ENCODE results near the gene SUMO3. TPM values are rescaled to one million over a fixed set of nuclear protein-coding genes. Genes with fewer than 3 reads are reported as not detected.
A peak's percentile ranks its signal among the peaks of the same experiment; 100 is the strongest.

Gene SUMO3
- total RNA-seq, 2 donors from 2014 or later, result 60.1 to 67.8 TPM

GRCh38 chr21:44784810-44785209 lies 33.1 kb downstream of the SUMO3 start:
- H3K9me3 Mint-ChIP-seq, result no peaks in the 10 kb centered on the region
- DNase-seq (no peak), ATAC-seq (replicated peaks in 1 of 2) (no peak)
- H3K4me1 Mint-ChIP-seq (ENCODE audit: low read depth), result peaks cover 21% of the 10 kb centered on the region
- H3K36me3 Mint-ChIP-seq (ENCODE audit: insufficient read depth in 2 of 2), result peaks cover 0 to 7% of the 10 kb centered on the region in 2 donors
- no peak overlapping the region for H3K4me3 Mint-ChIP-seq
- no peaks in the 10 kb centered on the region for H3K27me3 Mint-ChIP-seq (ENCODE audit: low read depth)
- H3K27ac Mint-ChIP-seq, result no peak overlapping the region

- DNase-seq, result no peak
- Mint-ChIP-seq H3K27me3 (ENCODE audit: low read depth) (no peaks in the 10 kb centered on the region), H3K36me3 (ENCODE audit: insufficient read depth in 2 of 2) (peaks cover 2 to 7% of the 10 kb centered on the region in 2 donors), H3K27ac (no peak overlapping the region), H3K4me1 (ENCODE audit: low read depth) (peaks cover 16% of the 10 kb centered on the region), H3K9me3 (no peaks in the 10 kb centered on the region), H3K4me3 (no peak overlapping the region)
- no peak for ATAC-seq (replicated peaks in 1 of 2)
These were observed 34.7 kb downstream of the SUMO3 start for GRCh38 chr21:44783020-44783696.

- H3K9me3 Mint-ChIP-seq, result no peaks in the 10 kb centered on the region
- H3K4me1 Mint-ChIP-seq (ENCODE audit: low read depth), result peaks cover 13% of the 10 kb centered on the region
- peaks cover 2 to 9% of the 10 kb centered on the region in 2 donors for H3K36me3 Mint-ChIP-seq (ENCODE audit: insufficient read depth in 2 of 2)
- no peak overlapping the region for H3K4me3 Mint-ChIP-seq
- H3K27ac Mint-ChIP-seq, result no peak overlapping the region
- DNase-seq (no peak), ATAC-seq (replicated peaks in 1 of 2) (no peak)
- no peaks in the 10 kb centered on the region for H3K27me3 Mint-ChIP-seq (ENCODE audit: low read depth)
These were observed 36.9 kb downstream of the SUMO3 start for GRCh38 chr21:44780767-44781459.

GRCh38 chr21:44780137-44780502 lies 37.7 kb downstream of the SUMO3 start:
- peaks cover 11% of the 10 kb centered on the region for H3K4me1 Mint-ChIP-seq (ENCODE audit: low read depth)
- no peak overlapping the region for H3K27ac Mint-ChIP-seq
- no peaks in the 10 kb centered on the region for H3K9me3 Mint-ChIP-seq
- H3K27me3 Mint-ChIP-seq (ENCODE audit: low read depth), result no peaks in the 10 kb centered on the region
- H3K36me3 Mint-ChIP-seq (ENCODE audit: insufficient read depth in 2 of 2), result peaks cover 2 to 11% of the 10 kb centered on the region in 2 donors
- ATAC-seq (replicated peaks in 1 of 2) (no peak), DNase-seq (no peak)
- H3K4me3 Mint-ChIP-seq, result no peak overlapping the region

- H3K4me3 Mint-ChIP-seq, result no peak overlapping the region
- H3K27me3 Mint-ChIP-seq (ENCODE audit: low read depth), result no peaks in the 10 kb centered on the region
- peaks cover 11% of the 10 kb centered on the region for H3K4me1 Mint-ChIP-seq (ENCODE audit: low read depth)
- H3K27ac Mint-ChIP-seq, result no peak overlapping the region
- no peaks in the 10 kb centered on the region for H3K9me3 Mint-ChIP-seq
- ATAC-seq (replicated peaks in 1 of 2), result no peak
- no peak for DNase-seq
- H3K36me3 Mint-ChIP-seq (ENCODE audit: insufficient read depth in 2 of 2), result peaks cover 2 to 17% of the 10 kb centered on the region in 2 donors
These were observed 38.3 kb downstream of the SUMO3 start for GRCh38 chr21:44779417-44780136.

GRCh38 chr21:44778983-44779382 lies 38.9 kb downstream of the SUMO3 start:
- Mint-ChIP-seq H3K27me3 (ENCODE audit: low read depth) (no peaks in the 10 kb centered on the region), H3K4me1 (ENCODE audit: low read depth) (peaks cover 11% of the 10 kb centered on the region), H3K4me3 (no peak overlapping the region), H3K36me3 (ENCODE audit: insufficient read depth in 2 of 2) (peaks cover 2 to 18% of the 10 kb centered on the region in 2 donors), H3K9me3 (no peaks in the 10 kb centered on the region), H3K27ac (no peak overlapping the region)
- no peak for DNase-seq
- no peak for ATAC-seq (replicated peaks in 1 of 2)

- no peaks in the 10 kb centered on the region for H3K9me3 Mint-ChIP-seq
- no peaks in the 10 kb centered on the region for H3K27me3 Mint-ChIP-seq (ENCODE audit: low read depth)
- H3K27ac Mint-ChIP-seq, result peak overlapping the region; percentile 13
- H3K36me3 Mint-ChIP-seq (ENCODE audit: insufficient read depth in 2 of 2), result peaks cover 2 to 18% of the 10 kb centered on the region in 2 donors
- DNase-seq, result no peak
- no peak for ATAC-seq (replicated peaks in 1 of 2)
- H3K4me1 Mint-ChIP-seq (ENCODE audit: low read depth), result peaks cover 11% of the 10 kb centered on the region
- H3K4me3 Mint-ChIP-seq, result no peak overlapping the region
These were observed 39.4 kb downstream of the SUMO3 start for GRCh38 chr21:44778499-44778911.

- Mint-ChIP-seq H3K27me3 (ENCODE audit: low read depth) (no peaks in the 10 kb centered on the region), H3K36me3 (ENCODE audit: insufficient read depth in 2 of 2) (peaks cover 2 to 18% of the 10 kb centered on the region in 2 donors), H3K27ac (peak overlapping the region; percentile 13), H3K9me3 (no peaks in the 10 kb centered on the region), H3K4me1 (ENCODE audit: low read depth) (peaks cover 11% of the 10 kb centered on the region), H3K4me3 (no peak overlapping the region)
- DNase-seq (no peak), ATAC-seq (replicated peaks in 1 of 2) (no peak)
These were observed 39.8 kb downstream of the SUMO3 start for GRCh38 chr21:44778094-44778493.

GRCh38 chr21:44774972-44775371 lies 42.9 kb downstream of the SUMO3 start:
- Mint-ChIP-seq H3K27ac (no peak overlapping the region), H3K27me3 (ENCODE audit: low read depth) (no peaks in the 10 kb centered on the region), H3K4me1 (ENCODE audit: low read depth) (no peaks in the 10 kb centered on the region), H3K36me3 (ENCODE audit: insufficient read depth in 2 of 2) (peaks cover 3 to 25% of the 10 kb centered on the region in 2 donors), H3K4me3 (no peak overlapping the region), H3K9me3 (no peaks in the 10 kb centered on the region)
- DNase-seq (no peak), ATAC-seq (replicated peaks in 1 of 2) (no peak)

GRCh38 chr21:44773291-44773932 lies 44.5 kb downstream of the SUMO3 start:
- Mint-ChIP-seq H3K4me1 (ENCODE audit: low read depth) (no peaks in the 10 kb centered on the region), H3K4me3 (no peak overlapping the region), H3K36me3 (ENCODE audit: insufficient read depth in 2 of 2) (peaks cover 3 to 26% of the 10 kb centered on the region in 2 donors), H3K9me3 (no peaks in the 10 kb centered on the region), H3K27ac (no peak overlapping the region), H3K27me3 (ENCODE audit: low read depth) (no peaks in the 10 kb centered on the region)
- ATAC-seq (replicated peaks in 1 of 2), result no peak
- DNase-seq, result no peak

- no peaks in the 10 kb centered on the region for H3K9me3 Mint-ChIP-seq
These were observed 45.9 kb downstream of the SUMO3 start for GRCh38 chr21:44771896-44772525.

GRCh38 chr21:44767834-44768831 lies 49.7 kb downstream of the SUMO3 start:
- peaks cover 1 to 9% of the 10 kb centered on the region in 2 donors for H3K36me3 Mint-ChIP-seq (ENCODE audit: insufficient read depth in 2 of 2)
- no peak overlapping the region for H3K27ac Mint-ChIP-seq
- H3K9me3 Mint-ChIP-seq, result no peaks in the 10 kb centered on the region
- ATAC-seq (replicated peaks in 1 of 2) (no peak), DNase-seq (no peak)
- H3K4me1 Mint-ChIP-seq (ENCODE audit: low read depth), result peaks cover 12% of the 10 kb centered on the region
- H3K27me3 Mint-ChIP-seq (ENCODE audit: low read depth), result no peaks in the 10 kb centered on the region
- H3K4me3 Mint-ChIP-seq, result no peak overlapping the region

More at GRCh38 chr21:44771896-44772525, 45.9 kb downstream of the SUMO3 start:
- H3K27me3 Mint-ChIP-seq (ENCODE audit: low read depth), result no peaks in the 10 kb centered on the region
- no peaks in the 10 kb centered on the region for H3K4me1 Mint-ChIP-seq (ENCODE audit: low read depth)
- H3K27ac Mint-ChIP-seq, result peak overlapping the region; percentile 10
- no peak for DNase-seq
- no peak overlapping the region for H3K4me3 Mint-ChIP-seq
- no peak for ATAC-seq (replicated peaks in 1 of 2)
- H3K36me3 Mint-ChIP-seq (ENCODE audit: insufficient read depth in 2 of 2), result peaks cover 1 to 23% of the 10 kb centered on the region in 2 donors

Data from activated T-cell treated with anti-CD3 and anti-CD28 coated beads, Interleukin-2, amount 50 U/mL, for 72 hours (primary cell).